IPS-NIHi11 (cell line): ENCODE measurements around the gene RTL10.

Experiments used
- DNase-seq: peaks from one replicate; pipeline ENCODE4 v3.0.0; 2012; ENCODE audit warnings: mixed read lengths, low spot score

Gene RTL10

DNA sequence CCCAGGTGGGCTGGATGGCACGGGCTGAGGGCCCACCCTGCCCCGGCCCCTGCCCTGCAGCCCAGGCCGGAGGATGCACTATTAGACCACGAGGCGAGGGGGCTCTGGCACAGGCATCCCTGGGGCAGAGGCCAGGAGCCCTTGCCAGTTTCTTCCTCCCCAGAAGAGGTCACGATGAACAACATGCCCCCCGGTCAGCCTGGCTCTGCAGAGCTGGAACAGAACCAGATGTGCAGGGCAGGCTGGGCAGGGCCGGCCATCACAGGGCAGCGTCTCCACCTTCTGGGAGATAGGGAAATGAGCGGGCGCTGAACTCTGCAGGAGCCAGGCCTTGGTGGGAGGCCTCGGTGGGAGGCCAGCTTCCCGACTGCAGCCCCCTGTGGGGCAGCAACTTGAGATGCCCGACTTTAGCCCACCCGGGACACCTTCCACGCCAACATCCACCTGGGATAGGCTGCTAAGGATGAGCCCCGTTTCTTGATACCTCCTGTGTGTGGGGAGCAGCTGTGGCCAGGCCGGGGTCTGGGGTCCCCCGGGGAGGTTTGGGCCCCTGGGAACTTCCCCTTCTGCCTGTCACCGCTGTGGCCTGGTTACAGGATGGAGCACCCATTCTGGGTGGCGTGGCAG, 21.8 kb upstream of the RTL10 start:
- no peak for DNase-seq

DNA sequence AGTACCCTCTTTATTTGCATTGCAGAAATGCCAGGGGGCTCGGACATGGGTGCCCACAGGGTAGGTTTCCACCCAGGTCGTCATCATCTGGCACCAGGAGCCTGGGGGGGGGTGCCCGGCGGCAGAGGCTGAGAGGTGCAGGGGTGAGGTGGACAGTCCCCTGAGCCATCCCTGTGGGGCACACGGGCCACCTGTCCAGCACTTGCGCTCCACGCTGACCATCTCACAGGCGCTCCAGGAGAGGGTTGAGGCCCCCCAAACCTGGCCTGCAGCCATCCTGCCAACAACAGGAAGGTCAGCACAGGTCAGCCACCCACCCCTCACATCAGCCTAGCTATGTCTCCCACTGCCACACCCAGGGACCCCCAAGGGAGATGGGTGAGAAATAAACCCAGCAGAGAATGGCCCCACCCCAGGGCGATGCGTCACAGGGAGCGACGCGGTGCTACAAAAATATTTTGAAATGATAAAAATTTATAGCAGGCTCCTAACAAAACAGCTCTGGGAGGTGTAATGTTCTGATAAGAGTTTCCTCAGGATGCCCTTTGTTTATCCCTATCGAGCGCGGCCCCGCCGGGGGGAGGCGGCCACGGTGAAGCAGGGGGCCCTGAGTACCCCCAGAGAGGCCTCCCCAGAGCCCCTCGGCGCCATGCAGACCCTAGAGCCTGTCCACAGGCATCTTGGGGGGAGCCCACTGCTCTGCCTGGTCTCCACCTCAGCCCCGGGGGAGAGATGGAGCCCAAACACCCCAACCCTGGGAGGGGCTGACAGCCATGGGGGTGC, 21.0 kb upstream of the RTL10 start:
- no peak for DNase-seq

GRCh38 chr22:19875061-19875530, 20.4 kb upstream of the RTL10 start:
- no peak for DNase-seq

- DNase-seq: no peak
Measured at GRCh38 chr22:19874307-19875060, 19.8 kb upstream of the RTL10 start.

DNA sequence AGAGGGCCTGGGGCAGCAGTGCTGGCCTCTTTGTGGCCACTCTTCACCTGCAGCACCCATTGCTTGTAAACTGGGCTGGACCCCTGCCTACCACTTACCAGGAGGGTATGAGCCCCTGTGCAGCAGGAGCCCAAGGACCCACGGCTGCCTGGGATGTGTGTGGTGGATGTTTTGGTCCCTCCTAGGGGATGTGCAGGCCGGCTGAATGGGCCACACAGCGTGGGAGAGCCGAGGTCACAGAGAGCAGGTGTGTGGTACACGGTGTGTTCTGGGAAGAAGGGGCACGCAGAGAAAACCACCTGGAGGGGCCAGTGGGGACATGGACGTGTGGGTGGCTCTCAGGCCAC, 19.3 kb upstream of the RTL10 start:
- DNase-seq: no peak

DNA sequence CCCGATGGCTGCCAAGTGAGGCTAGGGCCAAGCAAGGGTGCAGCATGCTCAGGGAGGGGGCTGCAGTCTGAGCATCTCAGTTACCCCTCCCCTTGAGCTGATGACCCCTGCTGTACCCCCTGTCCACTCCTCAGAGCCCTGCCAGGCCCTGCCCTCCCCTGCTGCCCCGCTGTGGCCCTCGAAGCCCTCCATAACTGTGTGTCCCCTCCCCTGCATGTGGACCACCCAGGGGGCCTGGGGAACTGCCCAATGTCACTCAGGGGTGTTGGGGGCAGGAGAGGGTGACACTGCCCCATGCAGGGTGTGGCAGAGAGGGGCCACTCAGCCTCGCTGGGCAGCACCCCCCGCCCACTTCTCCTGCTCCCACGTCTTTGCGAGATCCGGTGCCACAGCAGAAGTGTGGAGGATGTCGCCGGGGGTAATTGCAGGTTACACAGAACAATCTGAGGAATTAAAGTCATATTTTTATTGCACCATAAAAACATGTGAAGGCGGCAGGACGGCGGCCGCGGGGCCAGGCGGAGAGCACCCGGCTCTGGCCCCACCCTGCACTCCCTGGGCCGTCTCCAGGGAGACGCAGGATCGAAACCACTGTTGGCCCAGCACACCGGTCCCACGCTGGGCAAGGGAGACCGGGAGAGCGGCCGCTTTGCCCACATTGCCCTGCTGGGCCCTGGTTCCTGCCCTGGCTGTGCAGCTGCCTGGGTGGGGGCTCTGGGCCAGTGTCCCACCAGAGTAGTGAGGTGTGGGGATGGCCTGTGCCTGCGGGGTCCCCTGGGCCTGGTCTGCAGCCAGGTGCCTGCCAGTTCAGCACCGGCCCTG, 18.7 kb upstream of the RTL10 start:
- DNase-seq: no peak

DNA sequence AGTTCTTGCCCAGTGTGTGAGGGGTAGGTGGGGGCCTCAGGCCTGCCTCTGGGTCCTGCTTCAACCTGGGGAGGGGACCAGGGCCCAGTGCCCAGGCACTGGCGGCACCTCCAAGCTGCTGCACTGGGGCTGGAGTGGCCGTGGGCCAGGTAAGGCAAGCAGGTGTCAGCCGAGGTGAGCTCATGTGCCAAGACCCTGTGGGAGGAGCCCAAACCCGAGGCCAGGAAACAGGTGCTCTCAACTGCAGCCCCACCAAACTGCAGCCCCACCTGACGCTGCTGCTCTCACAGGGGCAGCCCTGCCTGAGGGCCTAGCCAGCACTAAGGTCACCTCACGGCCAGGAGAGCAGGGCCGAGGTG, 18.1 kb upstream of the RTL10 start:
- DNase-seq: no peak

- peak; percentile 4 for DNase-seq
Measured at GRCh38 chr22:19871845-19872778, 17.4 kb upstream of the RTL10 start.

GRCh38 chr22:19871023-19871844, 16.6 kb upstream of the RTL10 start:
- peak; percentile 7 for DNase-seq

- peak; percentile 4 for DNase-seq
Measured at GRCh38 chr22:19870153-19871022, 15.7 kb upstream of the RTL10 start.

DNA sequence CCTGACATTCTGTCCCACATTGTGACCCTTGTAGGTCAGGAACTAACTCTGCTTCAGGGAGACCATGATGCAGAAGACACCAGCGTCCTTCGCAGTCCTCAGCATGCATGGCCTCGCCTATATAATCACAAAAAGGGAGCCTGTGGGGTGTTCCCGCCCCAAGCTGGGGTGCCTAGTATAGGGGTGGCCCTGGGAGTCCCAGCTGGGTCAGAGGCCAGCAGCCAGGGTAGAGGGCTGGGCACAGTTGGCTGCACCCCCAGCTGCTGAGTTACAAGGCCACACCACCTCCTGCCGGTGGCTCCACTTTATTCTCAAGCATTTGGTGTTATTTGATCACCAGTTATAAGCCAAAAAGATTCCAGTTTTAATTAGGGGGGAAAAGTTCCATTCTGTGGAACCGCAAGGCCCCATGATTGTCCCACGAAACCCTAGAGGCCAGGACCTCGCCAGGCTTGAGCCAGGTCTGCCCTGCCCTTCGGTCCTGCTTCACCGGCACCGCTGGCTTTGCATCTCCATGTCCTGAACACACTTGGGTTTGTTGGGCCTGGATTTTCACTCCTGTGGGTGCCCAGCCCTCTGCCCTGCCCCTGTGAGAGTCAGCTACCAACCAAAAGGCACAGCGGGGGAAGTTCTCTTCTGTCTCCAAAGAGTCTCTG, 15.0 kb upstream of the RTL10 start:
- peak; percentile 5 for DNase-seq

DNA sequence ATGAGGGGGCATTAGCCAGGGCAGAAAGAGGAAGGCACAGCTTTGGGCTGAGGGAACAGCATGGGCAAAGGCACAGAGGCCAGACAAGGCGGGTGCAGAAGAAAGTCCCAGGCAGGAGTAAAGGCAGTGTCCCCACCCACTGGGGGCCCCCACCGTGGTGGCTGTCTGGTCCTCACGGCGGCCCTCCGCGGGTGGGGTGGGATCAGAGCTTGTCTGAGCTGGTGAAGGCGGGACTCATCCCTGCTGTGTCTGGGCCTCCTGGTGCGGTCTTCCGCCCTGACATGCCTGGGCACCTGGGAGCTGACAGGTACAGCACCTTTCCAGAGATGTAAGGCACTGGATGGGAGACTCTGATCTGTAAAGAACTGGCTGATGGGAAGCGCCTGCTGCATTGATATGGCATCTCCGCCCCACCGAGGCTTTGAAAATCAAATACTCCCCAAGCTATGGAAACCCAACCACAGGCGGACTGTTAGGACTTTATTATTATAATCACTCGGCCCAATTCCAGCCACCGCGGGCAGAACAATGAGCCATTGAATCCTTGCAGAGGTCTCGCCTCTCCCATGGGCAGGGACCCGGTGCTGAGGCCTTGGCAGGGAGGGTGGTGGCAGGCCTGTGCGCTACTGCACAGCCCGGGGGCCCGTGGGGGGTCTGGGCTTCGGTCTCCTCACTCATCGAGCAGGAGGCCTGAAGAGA, 14.2 kb upstream of the RTL10 start:
- no peak for DNase-seq

- DNase-seq: no peak
Measured at GRCh38 chr22:19868333-19868732, 13.7 kb upstream of the RTL10 start.

- no peak for DNase-seq
Measured at GRCh38 chr22:19867617-19868016, 12.9 kb upstream of the RTL10 start.

DNA sequence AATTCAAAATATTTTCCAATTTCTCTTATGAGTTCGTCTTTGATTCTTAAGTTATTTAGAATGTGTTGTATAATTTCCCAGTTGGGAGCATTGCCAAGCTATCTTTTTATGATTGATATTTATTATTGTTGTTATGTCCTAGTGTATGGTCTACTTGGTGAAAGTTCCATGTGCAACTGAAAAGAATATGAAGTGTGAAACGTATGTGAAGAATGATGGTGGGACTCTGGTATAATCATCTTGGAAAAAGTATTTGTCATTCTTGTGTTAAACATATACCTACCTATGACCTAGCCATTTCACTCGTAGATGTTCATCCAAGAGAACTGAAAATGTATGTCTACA, 12.0 kb upstream of the RTL10 start:
- DNase-seq: no peak

- no peak for DNase-seq
Measured at GRCh38 chr22:19865141-19865829, 10.6 kb upstream of the RTL10 start.

DNA sequence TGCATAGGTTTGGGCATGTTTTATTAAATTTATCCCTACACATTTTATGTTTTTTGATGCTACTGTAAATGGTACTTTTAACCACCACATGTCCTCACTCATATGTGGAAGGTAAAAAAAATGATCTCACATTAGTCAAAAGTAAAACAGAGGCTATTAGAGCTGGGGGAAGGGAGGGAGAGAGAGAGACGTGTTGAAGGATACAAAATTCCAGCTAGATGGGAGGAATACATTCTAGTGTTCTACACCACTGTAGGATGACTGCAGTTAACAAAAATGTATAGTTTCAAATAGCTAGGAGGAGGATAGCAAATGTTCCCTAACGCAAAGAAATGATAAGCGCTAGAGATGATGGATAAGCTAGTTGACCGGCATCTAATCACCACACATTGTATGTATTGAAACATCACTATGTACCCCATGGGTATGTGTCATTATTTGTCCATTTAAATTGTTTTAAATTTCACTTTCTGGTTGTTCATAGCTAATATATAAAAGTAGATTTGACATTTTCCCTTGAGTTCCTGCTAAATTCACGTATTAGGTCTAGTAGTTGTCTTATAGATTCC, 9.9 kb upstream of the RTL10 start:
- no peak for DNase-seq
